ENCODE results near the gene AK8. TPM values are rescaled to one million over a fixed set of nuclear protein-coding genes. Genes with fewer than 3 reads are reported as not detected.

The AK8 gene
- polyA plus RNA-seq, 3 donors, result 0.08 TPM; not detected in 2

DNA sequence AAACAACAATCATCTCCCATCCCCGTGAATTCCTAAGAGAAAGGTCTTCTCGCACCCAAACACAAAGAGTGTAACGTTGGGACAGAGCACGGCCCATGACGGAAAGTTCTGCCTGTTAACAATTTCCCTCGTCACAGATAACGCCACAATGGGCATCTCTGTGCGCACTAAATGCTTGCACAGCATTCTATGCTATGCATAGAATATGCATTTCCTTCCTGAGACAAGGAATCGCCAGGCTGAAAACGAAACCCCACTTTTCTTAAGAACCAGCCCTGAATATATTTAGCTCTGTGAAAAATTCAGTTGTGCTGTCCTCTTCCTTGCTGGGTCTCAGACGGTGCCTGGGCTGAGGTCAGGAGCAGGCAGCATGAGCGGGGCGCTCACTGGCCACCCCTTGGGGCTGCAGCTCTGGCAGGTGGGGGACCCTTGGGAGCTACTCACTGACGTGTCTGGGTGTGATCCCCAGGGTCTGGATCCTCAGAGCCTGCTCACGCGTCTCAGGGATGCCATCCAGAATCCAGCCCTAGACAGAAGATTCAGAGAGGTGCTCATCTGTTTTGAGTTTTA lies 49.8 kb downstream of the AK8 start:
- no peak overlapping the region for H3K4me2 ChIP-seq (replicated peaks; ENCODE audit: extremely low read depth, low read length, poor library complexity, severe bottlenecking)
- WGBS (ENCODE audit: insufficient coverage), result 87% methylated on average over 16 of the region's 16 CpGs

DNA sequence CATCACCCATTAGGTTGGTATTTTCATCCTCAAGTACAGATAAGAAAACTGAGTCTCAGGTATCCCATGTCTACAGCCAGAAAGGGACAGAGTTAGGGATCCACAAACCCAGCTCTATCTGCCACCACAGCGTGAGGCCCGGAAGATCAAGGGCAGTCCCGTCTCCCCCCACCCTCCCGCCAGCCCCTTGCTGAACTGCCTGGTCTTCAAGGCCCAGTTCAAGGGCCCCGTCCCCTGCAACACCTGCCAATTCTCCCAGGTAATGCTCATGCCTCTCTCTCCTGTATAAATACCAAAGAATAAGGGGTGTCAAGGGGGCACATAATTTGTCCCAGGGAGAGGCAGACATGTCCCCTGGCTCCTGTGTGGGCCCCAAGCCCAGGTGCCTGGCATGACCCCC lies 50.7 kb downstream of the AK8 start:
- H3K9me3 ChIP-seq (replicated peaks in 1 of 2; ENCODE audit: control insufficient read depth in 1 of 2, insufficient read depth in 1 of 2, low read length in 2 of 2), result no peaks in the 10 kb centered on the region
- H3K36me3 ChIP-seq (replicated peaks in 1 of 2; ENCODE audit: control insufficient read depth in 1 of 2, insufficient read depth in 2 of 2, low read length in 2 of 2), result no peaks in the 10 kb centered on the region
- Mint-ChIP-seq H3K9me3 (no peaks in the 10 kb centered on the region), H3K27me3 (ENCODE audit: low read depth in 3 of 3) (peaks cover 4 to 7% (median 5%) of the 10 kb centered on the region in 3 donors), H3K4me3 (no peak overlapping the region), H3K36me3 (no peaks in the 10 kb centered on the region), H3K27ac (no peak overlapping the region), H3K4me1 (no peaks in the 10 kb centered on the region)
- DNase-seq, result no peak
- no peaks in the 10 kb centered on the region for H4K20me1 ChIP-seq (ENCODE audit: insufficient read depth, low read length)
- H3K4me1 ChIP-seq (ENCODE audit: control insufficient read depth in 1 of 2, insufficient read depth in 2 of 2, low read length in 2 of 2), result no peaks in the 10 kb centered on the region
- H3K79me2 ChIP-seq (ENCODE audit: insufficient read depth, low read length), result no peaks in the 10 kb centered on the region
- H3K27me3 ChIP-seq (ENCODE audit: control insufficient read depth in 2 of 2, insufficient read depth in 2 of 2, low read length in 2 of 2), result no peaks in the 10 kb centered on the region
- no peak overlapping the region for H3K27ac ChIP-seq (ENCODE audit: low read depth in 1 of 2, low read length in 2 of 2)
- H2AFZ ChIP-seq (ENCODE audit: insufficient read depth, low read depth, low read length, poor library complexity, severe bottlenecking), result no peak overlapping the region
- H3K9ac ChIP-seq (ENCODE audit: insufficient read depth, low read length, poor library complexity, severe bottlenecking), result no peak overlapping the region
- WGBS (ENCODE audit: insufficient coverage), result no CpG with 5 or more reads among the region's 5 CpGs
- TF ChIP-seq, protein P1, sequence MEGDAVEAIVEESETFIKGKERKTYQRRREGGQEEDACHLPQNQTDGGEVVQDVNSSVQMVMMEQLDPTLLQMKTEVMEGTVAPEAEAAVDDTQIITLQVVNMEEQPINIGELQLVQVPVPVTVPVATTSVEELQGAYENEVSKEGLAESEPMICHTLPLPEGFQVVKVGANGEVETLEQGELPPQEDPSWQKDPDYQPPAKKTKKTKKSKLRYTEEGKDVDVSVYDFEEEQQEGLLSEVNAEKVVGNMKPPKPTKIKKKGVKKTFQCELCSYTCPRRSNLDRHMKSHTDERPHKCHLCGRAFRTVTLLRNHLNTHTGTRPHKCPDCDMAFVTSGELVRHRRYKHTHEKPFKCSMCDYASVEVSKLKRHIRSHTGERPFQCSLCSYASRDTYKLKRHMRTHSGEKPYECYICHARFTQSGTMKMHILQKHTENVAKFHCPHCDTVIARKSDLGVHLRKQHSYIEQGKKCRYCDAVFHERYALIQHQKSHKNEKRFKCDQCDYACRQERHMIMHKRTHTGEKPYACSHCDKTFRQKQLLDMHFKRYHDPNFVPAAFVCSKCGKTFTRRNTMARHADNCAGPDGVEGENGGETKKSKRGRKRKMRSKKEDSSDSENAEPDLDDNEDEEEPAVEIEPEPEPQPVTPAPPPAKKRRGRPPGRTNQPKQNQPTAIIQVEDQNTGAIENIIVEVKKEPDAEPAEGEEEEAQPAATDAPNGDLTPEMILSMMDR (IDR thresholded peaks at IDR 0.05), result no peak
- H3K4me3 ChIP-seq (replicated peaks in 1 of 3; ENCODE audit: low read depth in 2 of 3, low read length in 3 of 3), result no peak overlapping the region
- H3K4me2 ChIP-seq (replicated peaks; ENCODE audit: extremely low read depth, low read length, poor library complexity, severe bottlenecking), result no peak overlapping the region
- intact Hi-C loops (cut with micrococcal nuclease), result no loop called here

More for the DNA sequence above, 49.8 kb downstream of the AK8 start:
- Histone ChIP-seq H3K36me3 (replicated peaks in 1 of 2; ENCODE audit: control insufficient read depth in 1 of 2, insufficient read depth in 2 of 2, low read length in 2 of 2) (no peaks in the 10 kb centered on the region), H3K79me2 (ENCODE audit: insufficient read depth, low read length) (no peaks in the 10 kb centered on the region), H3K9me3 (replicated peaks in 1 of 2; ENCODE audit: control insufficient read depth in 1 of 2, insufficient read depth in 1 of 2, low read length in 2 of 2) (no peaks in the 10 kb centered on the region), H4K20me1 (ENCODE audit: insufficient read depth, low read length) (no peaks in the 10 kb centered on the region), H2AFZ (ENCODE audit: insufficient read depth, low read depth, low read length, poor library complexity, severe bottlenecking) (no peak overlapping the region), H3K27ac (ENCODE audit: low read depth in 1 of 2, low read length in 2 of 2) (no peak overlapping the region), H3K4me3 (replicated peaks in 1 of 3; ENCODE audit: low read depth in 2 of 3, low read length in 3 of 3) (no peak overlapping the region), H3K27me3 (ENCODE audit: control insufficient read depth in 2 of 2, insufficient read depth in 2 of 2, low read length in 2 of 2) (no peaks in the 10 kb centered on the region), H3K4me1 (ENCODE audit: control insufficient read depth in 1 of 2, insufficient read depth in 2 of 2, low read length in 2 of 2) (no peaks in the 10 kb centered on the region), H3K9ac (ENCODE audit: insufficient read depth, low read length, poor library complexity, severe bottlenecking) (no peak overlapping the region)
- Mint-ChIP-seq H3K9me3 (no peaks in the 10 kb centered on the region), H3K27me3 (ENCODE audit: low read depth in 3 of 3) (peaks cover 4 to 7% (median 5%) of the 10 kb centered on the region in 3 donors), H3K36me3 (no peaks in the 10 kb centered on the region), H3K4me1 (no peaks in the 10 kb centered on the region), H3K4me3 (no peak overlapping the region), H3K27ac (no peak overlapping the region)
- TF ChIP-seq, protein P1 (IDR thresholded peaks at IDR 0.05), result no peak
- intact Hi-C loops (cut with micrococcal nuclease), result no loop called here
- DNase-seq, result no peak
